ENCODE results near the gene CLTCL1. TPM values are rescaled to one million over a fixed set of nuclear protein-coding genes. Genes with fewer than 3 reads are reported as not detected.

CLTCL1 gene
- total RNA-seq = 10 to 100 TPM; 13.0 to 62.8 (median 15.4) TPM
- 10 to 100 TPM; 26.9 to 39.5 (median 28.6) TPM for polyA plus RNA-seq
- long read RNA-seq, donor 1, full-length matches to known transcripts = 1 of 1 reads
- long read RNA-seq, donor 1, partial matches to known transcripts = 0 of 1 reads
- long read RNA-seq, donor 1, other reads (novel, unspliced or antisense) = 0 of 1 reads
- long read RNA-seq, donor 2, full-length matches to known transcripts = 2 of 2 reads
- long read RNA-seq, donor 2, partial matches to known transcripts = 0 of 2 reads
- long read RNA-seq, donor 2, other reads (novel, unspliced or antisense) = 0 of 2 reads
- long read RNA-seq, donor 3 = 0 reads
- long read RNA-seq, donor 4, partial matches to known transcripts = 0 of 1 reads
- long read RNA-seq, donor 4, other reads (novel, unspliced or antisense) = 1 of 1 reads
- long read RNA-seq, donor 5, full-length matches to known transcripts = 7 of 18 reads
- long read RNA-seq, donor 5, partial matches to known transcripts = 1 of 18 reads
- long read RNA-seq, donor 5, other reads (novel, unspliced or antisense) = 10 of 18 reads
- long read RNA-seq, donor 6, partial matches to known transcripts = 3 of 3 reads
- long read RNA-seq, donor 6, other reads (novel, unspliced or antisense) = 0 of 3 reads
- long read RNA-seq, donor 7 = 0 reads
- long read RNA-seq, donor 8, full-length matches to known transcripts = 1 of 1 reads
- long read RNA-seq, donor 8, partial matches to known transcripts = 0 of 1 reads
- long read RNA-seq, donor 8, other reads (novel, unspliced or antisense) = 0 of 1 reads
- long read RNA-seq, donor 9, full-length matches to known transcripts = 2 of 2 reads
- long read RNA-seq, donor 9, partial matches to known transcripts = 0 of 2 reads
- long read RNA-seq, donor 9, other reads (novel, unspliced or antisense) = 0 of 2 reads
- long read RNA-seq, donor 10 = 0 reads

GRCh38 chr22:19291580-19292457 is at the start of gene CLTCL1:
Gene CLTCL1 (minus strand): TSS chr22:19291719. CDS start chr22:19291641, 78 bp downstream.
- 1 to 6% (median 4%) methylated on average over 16 to 68 of the region's 74 CpGs for WGBS, 4 donors

GRCh38 chr22:19337137-19337536 is 45.6 kb upstream of the CLTCL1 start:
- H3K4me1 ChIP-seq (replicated peaks in 1 of 2) = no peaks in the 10 kb centered on the region
- no peak overlapping the region for H3K27ac ChIP-seq
- peaks cover 0 to 10% of the 10 kb centered on the region in 2 donors for H3K36me3 ChIP-seq (replicated peaks in 1 of 2)
- WGBS, 4 donors = 97 to 100% (median 99%) methylated on average over 2 of the region's 2 CpGs
- H3K9me3 ChIP-seq (replicated peaks in 1 of 3) = peaks cover 3 to 33% (median 14%) of the 10 kb centered on the region in 3 donors
- H3K27me3 ChIP-seq = no peaks in the 10 kb centered on the region
- no peak overlapping the region for H3K4me3 ChIP-seq
- DNase-seq = no peak
- intact Hi-C loops (cut with DNase I) = no loop called here
- TF ChIP-seq POLR2A (IDR thresholded peaks at IDR 0.05) (no peak), CTCF (IDR thresholded peaks at IDR 0.05) (no peak)

More at GRCh38 chr22:19291580-19292457, at the start of gene CLTCL1:
- no peaks in the 10 kb centered on the region for H3K9me3 ChIP-seq (replicated peaks in 1 of 3)
- H3K36me3 ChIP-seq (replicated peaks in 1 of 2) = no peaks in the 10 kb centered on the region
- H3K4me3 ChIP-seq = peak within 1 kb of the TSS in 3 of 4 donors; percentile 43 to 100 (median 79)
- peak; percentile 75 to 88 (median 86) for DNase-seq
- no peak for TF ChIP-seq CTCF (IDR thresholded peaks at IDR 0.05)
- TF ChIP-seq POLR2A (IDR thresholded peaks at IDR 0.05) = peak; percentile 39 to 76
- intact Hi-C loops (cut with DNase I) = loop anchor here (10.0 kb wide), 3 partner anchors 47 to 183 kb away; partner anchors contain the start of genes CDC45 (in 1 of the 2) and UFD1 (in 1 of the 2)
- peak within 1 kb of the TSS; percentile 47 to 93 (median 78) for H3K27ac ChIP-seq
- no peaks in the 10 kb centered on the region for H3K27me3 ChIP-seq
- peaks cover 20 to 42% of the 10 kb centered on the region in 2 donors for H3K4me1 ChIP-seq (replicated peaks in 1 of 2)

- intact Hi-C loops (cut with DNase I) = no loop called here
- H3K27me3 ChIP-seq = no peaks in the 10 kb centered on the region
- no peak overlapping the region for H3K4me3 ChIP-seq
- H3K27ac ChIP-seq = no peak overlapping the region
- TF ChIP-seq POLR2A (IDR thresholded peaks at IDR 0.05) (no peak), CTCF (IDR thresholded peaks at IDR 0.05) (no peak)
- peaks cover 0 to 17% of the 10 kb centered on the region in 2 donors for H3K36me3 ChIP-seq (replicated peaks in 1 of 2)
- peaks cover 3 to 33% (median 14%) of the 10 kb centered on the region in 3 donors for H3K9me3 ChIP-seq (replicated peaks in 1 of 3)
- DNase-seq = no peak
- no peaks in the 10 kb centered on the region for H3K4me1 ChIP-seq (replicated peaks in 1 of 2)
- WGBS, 4 donors = 92 to 98% (median 95%) methylated on average over 7 of the region's 7 CpGs
Measured at GRCh38 chr22:19336133-19337075, 44.9 kb upstream of the CLTCL1 start.
